OCI-LY3 (cell line): ENCODE results near the gene PRKCE.

Experiments
- H2AFZ ChIP-seq: fragments of 200-600, 300-600 bp; shearing (Covaris generic); 2 replicates; pipeline ENCODE4 v1.6.0; 2014; ENCODE audit warnings: antibody characterized with exemption, low read depth, low read length
- H3K27ac ChIP-seq: fragments of 200-600, 300-600 bp; sonication (generic); 2 replicates; pipeline ENCODE4 v1.5.1; 2014; ENCODE audit warnings: mild to moderate bottlenecking, low read length, moderate library complexity, mixed read lengths
- H3K27me3 ChIP-seq: fragments of 200-600, 300-600 bp; sonication (generic); 2 replicates; pipeline ENCODE4 v1.6.1; 2014; ENCODE audit warnings: low read depth, low read length, mixed read lengths
- H3K36me3 ChIP-seq: fragments of 200-600, 300-600 bp; sonication (generic); replicated peaks from 2 replicates; pipeline ENCODE3; 2014; ENCODE audit warnings: low read depth, low read length, mixed read lengths
- H3K4me1 ChIP-seq: fragments of 300-600, 200-600 bp; sonication (generic); 2 replicates; pipeline ENCODE4 v1.6.1; 2014; ENCODE audit warnings: low read length, mixed read lengths
- H3K4me2 ChIP-seq: fragments of 200-600, 300-600 bp; sonication (generic); 2 replicates; pipeline ENCODE4 v1.6.1; 2014; ENCODE audit warnings: low read length, mixed read lengths
- H3K4me3 ChIP-seq: fragments of 300-600, 200-600 bp; sonication (generic); 2 replicates; pipeline ENCODE4 v1.5.1; 2014; ENCODE audit warnings: antibody characterized with exemption, mild to moderate bottlenecking, low read length, moderate library complexity
- H3K79me2 ChIP-seq: fragments of 300-600, 200-600 bp; shearing (Covaris generic); 2 replicates; pipeline ENCODE4 v1.6.1; 2014; ENCODE audit warnings: mild to moderate bottlenecking, low read length, mixed read lengths
- H3K9ac ChIP-seq: fragments of 300-600, 200-600 bp; shearing (Covaris generic); 2 replicates; pipeline ENCODE4 v1.6.0; 2014; ENCODE audit warnings: mild to moderate bottlenecking, low read length, moderate library complexity
- H3K9me3 ChIP-seq: fragments of 200-600, 300-600 bp; shearing (Covaris generic); 2 replicates; pipeline ENCODE4 v1.6.1; 2014; ENCODE audit warnings: low read length, mixed read lengths; ENCODE audit not compliant: insufficient read depth
- H4K20me1 ChIP-seq: fragments of 200-600, 300-600 bp; sonication (generic); 2 replicates; pipeline ENCODE4 v1.6.1; 2016; ENCODE audit warnings: low read length, mixed read lengths; ENCODE audit not compliant: insufficient read depth
- EZH2phosphoT487 ChIP-seq: fragments of 200-600 bp; shearing (Covaris generic); IDR thresholded peaks from 2 replicates; pipeline ENCODE4 v1.6.1; 2018; ENCODE audit warnings: antibody characterized with exemption, mixed run types, low read depth
- TF ChIP-seq, protein P1 (sequence below): fragments of 200-600, 300-600 bp; sonication (generic); IDR thresholded peaks from 2 replicates; pipeline ENCODE4 v1.5.1; 2014; ENCODE audit warnings: antibody characterized with exemption, low read length, low read depth

The PRKCE gene

DNA sequence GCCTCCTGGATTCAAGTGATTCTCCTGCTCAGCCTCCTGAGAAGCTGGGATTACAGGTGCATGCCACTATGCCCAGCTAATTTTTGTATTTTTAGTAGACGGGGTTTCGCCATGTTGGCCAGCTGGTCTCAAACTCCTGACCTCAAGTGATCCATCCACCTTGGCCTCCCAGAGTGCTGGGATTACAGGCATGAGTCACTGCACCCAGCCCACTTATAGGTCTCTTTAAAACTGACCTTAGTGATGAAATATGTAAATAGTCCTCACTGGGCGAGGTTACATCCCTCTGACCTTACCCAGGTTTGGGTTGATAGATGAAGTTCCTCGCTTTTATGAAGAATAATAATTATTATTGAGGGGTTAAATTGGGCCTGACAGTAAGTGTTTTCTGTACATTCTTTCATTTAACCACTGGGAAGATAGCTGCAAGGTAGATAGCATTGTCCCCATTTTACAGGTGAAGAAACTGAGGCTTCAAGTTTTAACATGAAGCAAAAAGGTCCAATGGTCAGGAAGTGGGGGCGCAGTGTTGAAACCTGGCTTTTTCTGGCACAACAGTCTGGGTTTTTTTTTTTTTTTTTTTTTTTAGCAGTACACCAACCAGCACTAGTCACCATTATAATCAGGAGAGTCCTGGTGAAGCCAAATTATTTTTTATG, 471.0 kb downstream of the PRKCE start:
- no peaks in the 10 kb centered on the region for H3K4me1 ChIP-seq
- no peak overlapping the region for H3K9ac ChIP-seq
- no peaks in the 10 kb centered on the region for H3K9me3 ChIP-seq
- no peak overlapping the region for H2AFZ ChIP-seq
- H4K20me1 ChIP-seq = no peaks in the 10 kb centered on the region
- no peaks in the 10 kb centered on the region for H3K79me2 ChIP-seq
- H3K4me3 ChIP-seq = no peak overlapping the region
- H3K27me3 ChIP-seq = peaks cover 26% of the 10 kb centered on the region
- no peak overlapping the region for H3K27ac ChIP-seq
- TF ChIP-seq, protein P1, sequence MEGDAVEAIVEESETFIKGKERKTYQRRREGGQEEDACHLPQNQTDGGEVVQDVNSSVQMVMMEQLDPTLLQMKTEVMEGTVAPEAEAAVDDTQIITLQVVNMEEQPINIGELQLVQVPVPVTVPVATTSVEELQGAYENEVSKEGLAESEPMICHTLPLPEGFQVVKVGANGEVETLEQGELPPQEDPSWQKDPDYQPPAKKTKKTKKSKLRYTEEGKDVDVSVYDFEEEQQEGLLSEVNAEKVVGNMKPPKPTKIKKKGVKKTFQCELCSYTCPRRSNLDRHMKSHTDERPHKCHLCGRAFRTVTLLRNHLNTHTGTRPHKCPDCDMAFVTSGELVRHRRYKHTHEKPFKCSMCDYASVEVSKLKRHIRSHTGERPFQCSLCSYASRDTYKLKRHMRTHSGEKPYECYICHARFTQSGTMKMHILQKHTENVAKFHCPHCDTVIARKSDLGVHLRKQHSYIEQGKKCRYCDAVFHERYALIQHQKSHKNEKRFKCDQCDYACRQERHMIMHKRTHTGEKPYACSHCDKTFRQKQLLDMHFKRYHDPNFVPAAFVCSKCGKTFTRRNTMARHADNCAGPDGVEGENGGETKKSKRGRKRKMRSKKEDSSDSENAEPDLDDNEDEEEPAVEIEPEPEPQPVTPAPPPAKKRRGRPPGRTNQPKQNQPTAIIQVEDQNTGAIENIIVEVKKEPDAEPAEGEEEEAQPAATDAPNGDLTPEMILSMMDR = no peak
- TF ChIP-seq EZH2phosphoT487 = no peak
- no peaks in the 10 kb centered on the region for H3K36me3 ChIP-seq
- no peak overlapping the region for H3K4me2 ChIP-seq

GRCh38 chr2:46123013-46123412, 471.5 kb downstream of the PRKCE start:
- no peak overlapping the region for H3K9ac ChIP-seq
- no peak overlapping the region for H2AFZ ChIP-seq
- H3K9me3 ChIP-seq = no peaks in the 10 kb centered on the region
- TF ChIP-seq, protein P1 = no peak
- no peak for TF ChIP-seq EZH2phosphoT487
- no peaks in the 10 kb centered on the region for H3K4me1 ChIP-seq
- H3K27ac ChIP-seq = no peak overlapping the region
- H3K4me3 ChIP-seq = no peak overlapping the region
- H3K4me2 ChIP-seq = no peak overlapping the region
- no peaks in the 10 kb centered on the region for H4K20me1 ChIP-seq
- peaks cover 21% of the 10 kb centered on the region for H3K27me3 ChIP-seq
- no peaks in the 10 kb centered on the region for H3K36me3 ChIP-seq
- H3K79me2 ChIP-seq = no peaks in the 10 kb centered on the region

DNA sequence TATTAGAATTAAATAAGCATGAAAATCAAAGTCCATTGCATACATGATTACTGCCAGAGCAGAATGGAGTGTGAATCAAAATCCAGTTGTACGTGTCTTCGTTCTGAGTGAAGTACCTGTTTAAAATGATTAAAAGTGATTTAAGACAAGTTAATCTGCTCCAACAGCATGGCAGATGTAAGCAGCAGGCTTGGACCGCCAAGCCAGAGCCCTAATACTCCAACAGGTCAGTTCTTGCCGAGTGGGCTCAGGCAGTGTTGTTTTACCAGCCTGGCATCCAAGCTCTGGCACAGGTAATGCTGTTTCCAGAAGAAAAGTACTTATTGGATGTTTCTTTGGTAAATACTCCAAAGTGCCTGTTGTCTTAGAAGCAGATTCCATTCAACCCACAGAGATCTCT, 474.3 kb downstream of the PRKCE start:
- Histone ChIP-seq H3K9ac (no peak overlapping the region), H3K4me1 (no peaks in the 10 kb centered on the region), H3K27me3 (no peaks in the 10 kb centered on the region), H3K4me2 (no peak overlapping the region), H3K9me3 (no peaks in the 10 kb centered on the region), H2AFZ (no peak overlapping the region), H3K4me3 (no peak overlapping the region), H4K20me1 (no peaks in the 10 kb centered on the region), H3K36me3 (no peaks in the 10 kb centered on the region), H3K27ac (no peak overlapping the region), H3K79me2 (no peaks in the 10 kb centered on the region)
- TF ChIP-seq, protein P1 = no peak
- no peak for TF ChIP-seq EZH2phosphoT487

DNA sequence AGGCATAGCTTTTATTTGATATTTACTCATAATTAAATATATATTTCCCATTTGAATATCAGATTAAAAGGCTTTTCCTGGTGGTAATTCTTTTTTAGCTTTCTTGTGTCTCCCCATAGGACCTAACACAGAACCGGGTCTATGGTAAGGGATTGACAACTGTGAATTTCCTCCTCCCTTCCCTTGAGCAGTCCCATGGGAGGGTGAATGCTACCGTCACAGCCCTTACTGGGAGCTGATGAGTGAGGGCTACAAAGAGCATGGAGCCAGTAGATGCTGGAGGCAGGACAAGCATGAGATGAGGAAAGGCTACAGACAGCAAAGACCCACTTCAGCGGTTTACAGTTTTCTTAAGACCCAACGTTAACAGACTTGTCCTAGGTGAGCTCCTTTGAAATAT, 475.1 kb downstream of the PRKCE start:
- H3K4me1 ChIP-seq = no peaks in the 10 kb centered on the region
- H3K27me3 ChIP-seq = no peaks in the 10 kb centered on the region
- no peak for TF ChIP-seq EZH2phosphoT487
- TF ChIP-seq, protein P1 = no peak
- H3K36me3 ChIP-seq = no peaks in the 10 kb centered on the region
- no peaks in the 10 kb centered on the region for H4K20me1 ChIP-seq
- no peak overlapping the region for H2AFZ ChIP-seq
- H3K9me3 ChIP-seq = no peaks in the 10 kb centered on the region
- H3K9ac ChIP-seq = no peak overlapping the region
- no peak overlapping the region for H3K4me3 ChIP-seq
- H3K79me2 ChIP-seq = no peaks in the 10 kb centered on the region
- H3K4me2 ChIP-seq = no peak overlapping the region
- H3K27ac ChIP-seq = no peak overlapping the region
